GM20000 (cell line): ENCODE data around the gene DNAJB6.

Experiments used
- DNase-seq: peaks from one replicate; pipeline ENCODE4 v3.0.0; 2012; ENCODE audit warnings: low spot score
- CTCF ChIP-seq: IDR thresholded peaks from 2 replicates; pipeline ENCODE4 v1.5.1; 2012; ENCODE audit warnings: mild to moderate bottlenecking, control low read depth; ENCODE audit errors: extremely low read depth, missing control alignments

Gene DNAJB6

DNA sequence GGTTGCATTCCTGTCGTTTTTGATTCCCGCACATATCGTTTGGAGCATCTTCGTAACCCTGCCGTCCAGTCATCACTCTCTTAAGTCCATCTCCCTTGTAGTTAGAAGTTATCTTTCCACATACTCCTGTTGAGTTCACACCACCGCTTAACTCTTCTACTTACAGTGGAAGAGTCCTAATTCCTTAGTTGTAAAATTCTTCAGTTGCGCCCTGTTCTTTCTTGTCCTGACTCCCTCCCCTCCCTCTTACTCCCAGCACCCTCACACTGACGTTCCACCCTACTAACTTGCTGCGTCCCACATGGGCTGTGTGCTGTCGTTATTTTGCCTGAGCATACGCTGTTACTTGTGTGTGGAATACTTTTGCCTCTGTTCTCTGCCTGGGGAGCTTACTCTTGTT, 11.7 kb downstream of the DNAJB6 start:
- no peak for TF ChIP-seq CTCF
- DNase-seq: no peak

DNA sequence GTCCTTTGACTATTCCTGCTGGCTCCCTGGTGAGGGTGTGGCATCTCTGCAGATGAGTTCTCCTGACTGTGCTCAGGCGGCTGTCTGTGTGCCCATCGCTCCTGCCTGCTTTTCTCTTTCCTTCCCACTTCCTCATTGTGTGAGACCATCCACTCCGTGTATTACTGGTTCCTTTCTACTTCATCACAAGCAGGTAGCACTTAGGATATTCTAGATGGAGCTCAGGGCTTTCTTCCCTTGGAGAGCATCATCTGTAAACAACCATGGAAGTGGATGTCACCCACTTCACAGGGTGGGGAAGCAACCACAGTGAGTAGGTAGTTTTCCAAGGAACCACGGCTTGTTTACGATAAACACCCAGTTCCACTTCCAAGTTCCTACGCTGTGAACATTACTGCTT, 15.7 kb downstream of the DNAJB6 start:
- no peak for TF ChIP-seq CTCF
- no peak for DNase-seq

DNA sequence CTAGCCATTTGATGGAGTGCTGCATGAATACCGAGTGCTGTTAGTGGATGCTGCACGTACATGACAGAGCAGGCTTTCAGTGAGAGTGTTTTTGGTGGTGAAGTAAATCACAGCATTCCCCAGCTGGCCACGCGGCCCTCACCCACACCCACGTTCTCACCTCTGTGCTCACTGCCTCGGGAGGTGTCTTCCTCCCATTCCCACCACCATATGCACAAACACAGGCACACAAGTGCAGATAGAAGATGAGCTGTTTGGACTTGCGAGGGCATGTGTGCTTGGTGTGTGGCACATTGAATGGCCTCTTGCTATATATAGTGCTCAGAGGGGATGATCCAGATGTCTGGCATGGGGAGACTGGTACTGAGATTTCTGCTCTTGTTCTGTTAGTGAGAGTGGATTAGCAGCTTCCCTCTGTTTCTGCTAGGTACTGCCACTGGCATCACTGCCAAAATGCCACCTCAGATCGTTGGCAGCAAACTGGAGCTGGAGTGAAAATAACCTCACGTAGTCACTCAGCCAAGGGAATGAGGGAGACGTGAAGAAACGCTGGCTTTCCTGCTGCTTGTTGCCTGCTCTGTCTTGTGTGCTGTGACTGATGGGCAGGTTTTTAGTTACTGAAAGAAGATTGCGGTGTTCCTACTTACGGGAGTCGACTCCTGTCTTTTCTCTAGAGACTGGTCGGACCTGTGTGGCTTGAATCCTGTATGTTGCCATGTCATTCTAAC, 19.1 kb downstream of the DNAJB6 start:
- no peak for TF ChIP-seq CTCF
- DNase-seq: no peak

GRCh38 chr7:157357129-157358040, 20.6 kb downstream of the DNAJB6 start:
- DNase-seq: peak; percentile 78
- TF ChIP-seq CTCF: no peak

- TF ChIP-seq CTCF: no peak
These were observed 21.4 kb downstream of the DNAJB6 start for GRCh38 chr7:157358041-157358752.

GRCh38 chr7:157358753-157359096, 21.9 kb downstream of the DNAJB6 start:
- DNase-seq: no peak
- no peak for TF ChIP-seq CTCF

More at GRCh38 chr7:157358041-157358752, 21.4 kb downstream of the DNAJB6 start:
- DNase-seq: no peak
